ENCODE results near the gene ERCC2.
"Not testable (repeated sequence)": the region's sequence is repeated elsewhere in the genome, so short reads cannot be mapped to it uniquely, and the experiment has no call there.

ERCC2 gene

DNA sequence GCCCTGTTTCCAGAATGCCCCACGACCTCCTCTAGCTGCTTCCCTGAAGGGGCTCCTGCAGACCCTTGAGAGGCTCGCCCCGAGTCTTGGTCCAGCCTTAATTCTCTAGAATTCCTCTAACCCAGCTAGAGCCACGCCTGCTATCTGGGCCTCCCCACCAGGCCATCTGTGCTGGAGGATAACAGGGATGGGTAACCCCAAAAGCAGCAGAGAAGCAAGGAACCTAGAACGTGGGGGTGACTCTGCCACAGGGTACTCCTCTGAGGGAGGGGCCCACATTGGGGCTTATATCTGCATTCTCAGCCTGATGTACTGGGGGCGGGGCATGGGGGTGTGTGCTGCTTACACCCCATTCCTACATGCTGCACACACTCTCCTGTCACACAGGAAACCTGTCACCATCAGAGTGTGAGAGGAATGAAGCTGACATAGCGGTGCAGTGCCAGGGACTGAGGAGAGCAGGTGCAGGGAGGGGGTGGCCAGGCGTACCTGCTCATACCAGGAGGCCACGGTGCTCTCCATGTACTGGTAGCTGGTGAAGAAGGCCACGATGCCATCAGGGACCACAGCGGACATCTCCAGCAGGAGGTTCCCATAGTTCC lies 16.0 kb downstream of the ERCC2 start:
- no peak for DNase-seq (ENCODE audit: low spot score)

DNA sequence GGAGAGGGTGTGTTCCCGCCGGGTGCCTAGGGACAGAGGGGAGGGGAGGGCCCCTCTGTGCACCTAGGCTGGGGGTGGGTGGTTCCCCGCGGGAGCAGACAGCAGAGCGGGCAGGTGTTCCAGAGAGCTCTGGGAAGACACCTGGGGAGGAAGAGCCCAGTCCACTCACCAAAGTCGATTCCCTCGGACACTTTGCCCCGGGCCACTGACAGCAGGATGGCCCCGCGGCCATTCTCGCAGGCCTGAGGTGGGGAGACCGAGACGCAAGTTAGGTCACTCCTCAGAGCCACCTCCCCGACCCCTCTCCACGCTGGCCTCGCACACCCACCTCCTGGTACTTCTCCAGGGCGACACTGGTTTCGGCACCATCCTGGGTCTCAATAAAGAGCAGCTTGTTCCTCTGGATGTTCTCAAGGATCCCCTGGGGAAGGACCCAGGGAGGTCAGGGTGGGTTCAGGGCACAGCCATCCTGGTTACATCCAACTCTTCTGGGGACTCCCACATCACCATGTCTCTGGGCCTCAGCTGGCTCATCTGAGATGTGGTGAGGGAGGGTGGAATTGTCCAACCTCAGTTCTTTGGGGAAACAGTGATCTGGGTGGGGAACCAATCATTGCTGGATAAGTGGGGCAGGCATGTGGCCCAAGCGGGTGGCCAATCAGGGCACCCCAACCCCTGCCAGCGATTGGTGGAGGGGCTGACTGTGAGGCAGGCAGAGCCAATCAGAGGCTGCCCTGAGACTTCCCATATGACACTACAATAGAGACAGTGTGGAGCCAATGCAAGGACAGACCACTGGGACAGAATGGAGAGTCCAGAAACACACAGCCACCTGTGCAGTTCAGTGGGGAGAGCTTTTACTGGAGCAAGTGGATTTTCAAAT lies 17.2 kb downstream of the ERCC2 start:
- no peak for DNase-seq (ENCODE audit: low spot score)

DNA sequence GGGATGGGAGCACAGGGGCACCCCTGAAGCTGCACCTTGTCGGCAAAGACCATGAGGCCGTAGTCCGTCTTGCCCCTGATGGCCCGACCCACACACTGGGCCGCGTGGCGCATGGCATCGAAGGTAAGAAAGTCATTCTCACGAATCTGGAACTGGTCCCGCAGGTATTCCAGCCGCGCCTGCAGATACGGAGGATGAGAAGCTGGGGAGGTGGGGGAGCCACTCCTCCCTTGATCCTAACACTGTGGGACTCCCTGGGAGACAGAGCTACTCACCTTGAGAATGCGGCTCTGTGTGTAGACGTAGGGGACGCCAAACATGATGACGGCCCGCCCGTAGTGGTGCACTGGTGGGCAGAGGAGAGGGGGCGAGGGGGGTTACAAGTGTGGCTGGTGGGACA lies 17.9 kb downstream of the ERCC2 start:
- no peak for DNase-seq (ENCODE audit: low spot score)

DNA sequence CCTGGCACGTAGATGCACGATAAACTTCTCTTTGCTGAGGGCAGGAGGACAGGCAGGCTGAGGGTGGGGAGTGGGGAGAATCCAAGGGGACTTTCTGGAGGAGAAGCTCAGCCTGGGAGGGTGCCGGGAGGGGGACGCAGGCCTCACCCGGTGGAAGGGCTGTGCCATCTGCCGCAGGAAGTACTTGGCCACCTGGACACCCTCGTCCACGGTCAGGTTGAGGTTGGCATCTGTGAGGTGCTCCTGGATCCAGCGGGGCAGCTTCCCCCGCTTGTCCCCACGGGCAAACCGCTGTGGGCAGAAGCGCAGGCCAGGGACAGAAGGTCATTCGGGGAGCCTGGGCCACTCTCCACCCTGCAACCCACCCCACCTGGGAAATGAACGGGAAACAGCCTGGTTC lies 18.3 kb downstream of the ERCC2 start:
- no peak for DNase-seq (ENCODE audit: low spot score)

DNA sequence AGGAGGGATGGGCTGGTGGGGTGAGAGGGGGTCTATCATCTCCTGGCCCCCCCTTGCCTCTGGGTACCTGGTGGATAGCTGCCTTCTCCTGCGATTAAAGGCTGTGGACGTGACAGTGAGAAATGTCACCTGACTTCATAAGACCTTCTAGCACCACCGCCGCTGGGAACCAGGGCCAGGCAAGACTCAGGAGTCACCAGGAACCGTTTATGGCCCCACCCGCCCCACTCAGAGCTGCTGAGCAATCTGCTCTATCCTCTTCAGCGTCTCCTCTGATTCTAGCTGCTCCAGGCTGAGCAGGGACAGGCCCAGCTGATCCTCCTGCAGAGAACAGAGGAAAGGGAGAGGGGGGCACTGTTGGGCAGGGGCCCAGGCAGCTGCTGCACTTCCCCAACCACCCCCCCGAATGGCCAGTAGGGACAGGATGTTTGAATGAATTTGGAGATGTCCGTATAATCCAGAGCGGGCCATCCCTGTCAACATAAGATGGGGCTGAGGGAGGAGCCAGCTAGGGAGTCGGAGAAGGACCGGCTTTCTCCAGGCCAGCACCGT lies 18.9 kb downstream of the ERCC2 start:
- no peak for DNase-seq (ENCODE audit: low spot score)

DNA sequence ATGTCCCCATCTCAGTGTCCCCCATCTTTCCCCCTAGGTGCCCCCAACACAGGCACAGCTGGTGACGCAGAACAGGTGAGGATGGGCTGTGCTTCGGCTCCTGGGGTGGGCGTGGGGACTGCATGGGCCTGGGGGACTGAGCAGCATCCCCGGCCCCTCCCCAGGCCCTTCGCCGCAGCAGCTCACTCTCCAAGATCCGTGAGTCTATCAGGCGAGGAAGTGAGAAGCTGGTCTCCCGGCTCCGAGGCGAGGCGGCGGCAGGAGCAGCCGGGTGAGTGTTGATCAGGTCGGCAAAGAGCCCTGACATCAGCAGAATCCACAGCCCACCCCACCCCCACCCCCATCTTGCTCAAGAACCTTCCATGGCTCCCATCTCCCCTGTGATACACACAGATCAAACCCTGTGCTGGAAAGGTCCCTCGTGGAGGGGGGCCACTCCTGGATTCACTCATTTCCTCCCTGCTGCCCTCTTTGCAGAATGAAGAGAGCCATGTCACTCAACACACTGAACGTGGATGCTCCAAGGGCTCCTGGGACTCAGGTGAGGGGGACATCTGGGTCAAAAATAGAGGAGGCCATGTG lies 19.8 kb downstream of the ERCC2 start:
- DNase-seq (ENCODE audit: low spot score) = no peak

DNA sequence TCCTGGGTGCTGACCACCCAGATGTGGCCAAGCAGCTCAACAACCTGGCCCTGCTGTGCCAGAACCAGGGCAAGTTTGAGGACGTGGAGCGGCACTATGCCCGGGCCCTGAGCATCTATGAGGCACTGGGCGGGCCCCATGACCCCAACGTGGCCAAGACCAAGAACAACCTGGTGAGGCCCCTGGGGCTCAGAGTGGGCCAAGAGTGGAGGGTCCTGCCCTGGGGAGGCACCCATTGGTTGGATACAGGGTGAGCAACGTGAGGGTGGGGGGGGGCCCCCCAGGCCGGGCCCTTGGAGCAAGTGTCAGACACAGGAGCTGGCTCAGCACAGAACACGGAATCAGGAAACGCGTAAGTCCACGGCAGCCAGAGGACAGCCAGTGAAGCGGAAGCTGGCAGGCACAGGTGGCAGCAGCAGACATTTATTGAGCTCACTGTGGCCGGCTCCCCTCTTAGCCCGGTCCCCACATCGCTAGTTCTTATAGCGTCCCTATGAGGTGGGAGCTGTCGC lies 20.9 kb downstream of the ERCC2 start:
- DNase-seq (ENCODE audit: low spot score) = no peak

DNA sequence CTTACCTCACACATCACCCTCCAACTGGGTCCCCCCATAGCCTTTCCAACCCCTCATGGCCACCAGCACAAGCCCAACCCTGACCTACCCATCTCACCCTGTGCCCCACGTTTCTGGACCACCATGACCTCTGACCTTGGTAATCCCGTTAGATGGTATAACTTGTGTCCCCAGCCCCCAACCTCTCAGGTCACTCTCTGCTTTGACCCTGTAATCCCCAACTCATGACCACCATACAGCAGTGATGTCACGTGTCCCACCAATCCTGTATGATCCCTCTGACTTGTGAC lies 21.3 kb downstream of the ERCC2 start:
- DNase-seq (ENCODE audit: low spot score) = no peak

DNA sequence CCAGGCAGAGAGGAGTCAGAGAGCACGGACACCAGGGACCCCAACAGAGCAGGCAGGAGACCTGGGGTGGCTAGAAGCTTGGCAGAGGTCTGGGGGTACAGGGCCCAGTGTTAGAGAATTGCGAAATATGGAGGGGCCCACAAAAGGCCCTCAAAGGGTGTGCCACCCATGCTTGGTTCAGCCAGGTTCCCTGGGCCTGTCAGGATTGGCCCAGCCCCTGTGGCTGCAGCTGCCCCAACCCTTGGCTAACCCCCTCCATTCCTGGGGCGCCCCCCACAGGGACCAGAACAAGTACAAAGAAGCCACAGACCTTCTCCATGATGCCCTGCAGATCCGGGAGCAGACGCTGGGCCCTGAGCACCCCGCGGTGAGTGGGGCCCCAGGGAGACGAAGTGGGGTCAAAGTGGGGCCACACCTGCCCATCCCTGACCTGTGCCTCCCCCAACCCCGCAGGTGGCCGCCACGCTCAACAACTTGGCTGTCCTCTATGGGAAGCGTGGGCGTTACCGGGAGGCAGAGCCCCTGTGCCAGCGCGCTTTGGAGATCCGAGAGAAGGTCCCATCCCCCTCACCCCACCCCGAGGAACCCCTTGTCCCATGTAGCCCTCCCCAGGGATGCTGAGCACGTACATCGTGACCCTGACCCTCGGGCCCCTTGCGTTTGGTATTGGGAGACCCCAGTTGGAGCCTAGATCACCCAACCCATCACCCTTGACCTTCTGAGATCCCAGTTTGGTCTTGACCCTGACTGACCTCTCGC lies 21.8 kb downstream of the ERCC2 start:
- no peak for DNase-seq (ENCODE audit: low spot score)

DNA sequence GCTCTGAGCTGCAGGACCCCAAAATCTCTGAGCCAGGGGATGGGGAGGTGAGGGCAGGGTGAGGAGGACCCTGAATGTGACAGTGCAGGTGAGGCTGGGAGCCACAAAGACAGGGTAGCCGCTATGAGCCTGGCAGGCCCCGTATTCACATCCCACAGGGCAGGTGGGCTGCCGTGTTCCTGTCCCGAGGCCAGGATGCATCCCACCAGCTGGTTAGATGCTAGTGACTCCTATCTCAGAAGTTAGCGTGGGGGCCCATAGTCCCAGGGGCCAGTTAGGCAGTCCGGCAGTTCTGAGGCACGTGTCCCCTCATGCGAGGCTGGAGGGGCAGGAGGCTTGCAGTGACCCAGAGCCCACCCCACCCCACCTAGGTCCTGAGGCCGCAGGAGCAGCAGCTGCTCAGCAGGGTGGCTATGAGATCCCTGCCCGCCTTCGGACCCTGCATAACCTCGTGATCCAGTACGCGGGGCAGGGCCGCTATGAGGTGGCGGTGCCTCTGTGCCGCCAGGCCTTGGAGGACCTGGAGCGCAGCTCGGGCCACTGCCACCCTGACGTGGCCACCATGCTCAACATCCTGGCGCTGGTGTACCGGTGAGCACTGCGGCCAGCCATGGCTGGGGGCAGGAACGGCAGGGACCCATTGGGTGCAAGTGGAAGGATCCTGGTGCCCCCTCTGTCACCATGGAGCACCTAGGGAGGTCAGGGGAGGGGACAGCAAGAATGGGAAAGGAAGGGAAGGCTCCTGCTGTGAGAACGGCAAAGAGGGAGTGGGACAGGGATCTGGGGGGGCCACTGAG lies 22.6 kb downstream of the ERCC2 start:
- no peak for DNase-seq (ENCODE audit: low spot score)

DNA sequence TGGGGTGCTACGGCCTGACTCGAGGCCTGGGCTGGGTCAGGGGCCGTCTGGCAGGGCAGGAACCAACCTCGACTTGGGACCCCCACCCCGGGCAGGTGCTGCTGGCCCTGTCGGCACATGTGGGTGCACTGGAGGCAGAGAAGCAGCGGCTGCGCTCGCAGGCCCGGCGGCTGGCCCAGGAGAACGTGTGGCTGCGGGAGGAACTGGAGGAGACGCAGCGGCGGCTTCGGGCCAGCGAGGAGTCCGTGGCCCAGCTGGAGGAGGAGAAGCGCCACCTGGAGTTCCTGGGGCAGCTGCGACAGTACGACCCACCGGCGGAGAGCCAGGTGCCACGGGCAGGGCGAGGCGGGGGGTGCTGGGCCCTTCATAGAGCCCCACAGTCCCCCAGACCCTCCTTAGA lies 23.9 kb downstream of the ERCC2 start:
- no peak for DNase-seq (ENCODE audit: low spot score)

DNA sequence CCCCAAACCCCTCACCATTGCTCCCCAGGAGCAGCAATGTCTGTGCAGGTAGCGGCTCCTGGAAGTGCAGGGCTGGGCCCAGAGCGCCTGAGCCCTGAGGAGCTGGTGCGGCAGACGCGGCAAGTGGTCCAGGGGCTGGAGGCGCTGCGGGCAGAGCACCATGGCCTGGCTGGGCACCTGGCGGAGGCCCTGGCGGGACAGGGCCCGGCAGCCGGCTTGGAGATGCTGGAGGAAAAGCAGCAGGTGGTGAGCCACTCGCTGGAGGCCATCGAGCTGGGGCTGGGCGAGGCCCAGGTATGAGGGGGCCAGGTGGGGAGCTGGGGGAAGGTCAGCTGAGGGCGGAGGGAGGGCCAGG lies 24.9 kb downstream of the ERCC2 start:
- no peak for DNase-seq (ENCODE audit: low spot score)

DNA sequence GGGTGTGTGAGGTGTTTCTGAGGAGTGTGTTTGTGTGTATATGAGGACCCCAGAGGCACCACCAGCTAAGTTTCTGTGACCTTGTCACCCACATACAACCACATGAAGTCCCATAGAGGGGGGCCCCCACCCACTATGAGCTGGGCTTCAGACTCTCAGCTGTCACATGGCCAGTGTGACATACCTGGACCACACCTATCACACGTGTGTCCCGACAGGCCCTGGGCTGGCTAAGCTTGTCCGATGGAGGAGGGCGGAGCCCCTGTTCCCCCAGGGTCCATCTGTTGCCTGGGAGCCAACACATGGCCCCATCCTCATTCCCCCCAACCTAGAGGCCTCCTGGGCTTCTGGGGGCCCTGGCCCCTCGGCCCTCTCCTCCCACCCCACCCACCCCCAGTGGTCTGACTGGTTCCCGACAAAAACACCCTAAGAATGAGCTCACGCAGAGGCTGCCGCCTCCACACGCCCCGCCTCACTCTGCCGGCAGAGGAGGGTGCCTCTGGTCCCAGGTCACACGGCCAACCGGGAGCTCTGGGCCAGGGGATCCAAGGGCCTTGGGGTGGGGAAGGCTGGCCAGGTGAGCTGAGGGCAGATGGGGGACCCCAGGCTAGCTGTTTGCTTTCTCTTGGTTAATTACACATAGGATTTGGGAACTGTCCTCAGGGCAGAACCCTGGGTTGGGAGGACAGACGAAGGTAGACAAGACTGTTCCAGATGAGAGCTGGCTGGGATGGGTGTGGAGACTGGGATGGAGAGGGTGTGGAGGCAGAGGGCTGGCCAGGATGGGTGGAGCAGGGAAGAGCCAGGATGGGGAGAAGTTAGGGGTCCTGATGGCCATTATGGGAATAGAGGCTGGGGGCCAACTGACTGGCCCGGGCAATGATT lies 25.5 kb downstream of the ERCC2 start:
- no peak for DNase-seq (ENCODE audit: low spot score)

DNA sequence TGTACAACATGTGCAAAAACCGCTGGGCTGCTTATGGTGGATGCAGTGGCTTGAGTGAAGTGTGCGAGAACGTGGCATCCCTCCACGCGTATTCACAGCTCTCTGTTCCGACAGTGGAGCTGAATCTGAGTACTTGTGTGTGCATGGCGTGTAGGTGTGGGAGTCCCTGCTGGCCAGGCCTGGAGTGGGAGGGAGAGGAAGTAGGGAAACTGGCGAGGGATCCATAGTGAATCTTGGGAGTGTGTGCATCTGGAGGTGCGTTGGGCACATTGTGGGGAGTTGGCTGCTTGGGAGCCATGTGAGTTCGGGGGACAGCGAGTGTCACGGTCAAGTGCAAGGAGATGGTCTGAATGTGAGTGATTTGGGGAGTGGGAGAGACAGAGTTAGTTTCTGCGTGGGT lies 27.5 kb downstream of the ERCC2 start:
- no peak for DNase-seq (ENCODE audit: low spot score)

DNA sequence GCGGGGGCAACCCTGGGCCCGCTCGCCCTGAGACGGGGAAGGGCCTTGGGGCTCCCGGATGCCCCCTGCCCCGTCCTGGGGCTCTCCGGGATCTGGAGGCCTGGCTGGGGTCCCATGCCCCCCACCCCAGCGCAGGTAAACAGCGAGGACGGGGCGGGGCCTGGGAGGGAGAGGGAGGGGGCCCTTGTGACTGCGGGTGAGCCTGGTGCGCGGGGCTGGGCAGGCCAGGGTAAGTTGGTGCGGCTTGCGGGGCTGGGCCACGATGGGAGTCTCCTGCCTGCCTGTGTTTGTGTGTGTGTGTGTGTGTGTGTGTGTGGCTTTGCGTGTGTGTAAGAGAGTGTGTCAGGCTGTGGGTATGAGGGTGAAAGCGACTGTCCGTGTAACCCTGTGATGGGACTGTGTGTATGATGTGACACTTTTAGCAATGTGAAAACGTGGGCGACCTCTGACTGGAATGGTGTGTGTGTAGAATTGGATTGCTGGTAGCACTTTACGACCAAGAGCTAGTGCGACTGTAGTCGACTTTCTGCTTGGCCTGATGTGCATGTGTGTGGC lies 29.4 kb downstream of the ERCC2 start:
- DNase-seq (ENCODE audit: low spot score) = no peak

DNA sequence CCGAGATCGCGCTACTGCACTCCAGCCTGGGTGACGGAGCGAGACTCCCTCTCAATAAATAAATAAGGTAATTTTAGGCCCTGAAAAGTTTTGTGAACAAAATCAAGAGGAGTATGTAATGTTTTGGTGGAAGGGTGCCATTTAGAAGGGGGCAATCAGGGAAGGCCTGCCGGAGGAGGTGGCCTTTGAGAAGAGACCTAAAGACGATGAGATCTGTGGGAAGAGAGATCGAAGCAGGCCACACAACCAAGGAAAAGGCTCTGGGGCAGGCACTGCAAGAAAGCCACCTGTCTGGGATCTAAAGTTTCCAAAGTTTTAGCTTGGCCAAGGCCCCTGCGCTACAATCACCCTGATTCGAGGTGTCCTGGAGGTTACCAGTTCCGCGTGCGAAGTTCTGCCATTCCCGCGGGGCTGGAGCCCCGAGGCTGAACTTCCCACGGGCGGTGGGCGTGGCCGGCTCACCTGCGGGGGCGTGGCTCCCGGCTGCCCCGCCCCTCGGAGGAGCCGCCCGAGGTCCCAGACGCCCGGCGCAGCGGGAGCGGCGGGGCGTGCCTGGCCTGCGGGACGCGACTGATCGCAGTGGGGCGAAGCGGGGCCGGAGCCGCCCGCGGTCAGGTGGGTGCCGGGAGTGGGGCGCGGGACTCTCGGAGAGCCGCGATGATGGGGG lies 30.0 kb downstream of the ERCC2 start, which contains the start of gene KLC3:
Gene KLC3, plus strand, starts transcription at position 519 of the 667 bp plus-strand sequence. CDS start 4,792 bp downstream, outside the sequence.
- no peak for DNase-seq (ENCODE audit: low spot score)

DNA sequence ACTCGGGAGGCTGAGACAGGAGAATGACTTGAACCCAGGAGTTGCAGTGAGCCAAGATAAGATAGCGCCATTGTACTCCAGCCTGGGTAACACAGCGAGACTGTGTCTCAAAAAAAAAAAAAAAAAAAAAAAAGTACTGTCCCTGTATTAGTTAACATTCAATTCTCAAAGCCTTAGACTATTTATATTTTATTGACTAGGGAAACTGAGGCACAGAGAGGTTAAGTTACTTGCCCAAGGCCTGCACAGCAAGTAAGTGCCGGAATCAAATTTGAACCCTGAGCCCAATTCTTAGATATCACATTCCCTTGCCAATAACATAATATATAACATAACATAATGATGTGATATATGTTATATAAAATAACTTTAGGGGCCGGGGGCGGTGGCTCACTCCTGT lies 30.7 kb downstream of the ERCC2 start:
- DNase-seq (ENCODE audit: low spot score) = no peak

DNA sequence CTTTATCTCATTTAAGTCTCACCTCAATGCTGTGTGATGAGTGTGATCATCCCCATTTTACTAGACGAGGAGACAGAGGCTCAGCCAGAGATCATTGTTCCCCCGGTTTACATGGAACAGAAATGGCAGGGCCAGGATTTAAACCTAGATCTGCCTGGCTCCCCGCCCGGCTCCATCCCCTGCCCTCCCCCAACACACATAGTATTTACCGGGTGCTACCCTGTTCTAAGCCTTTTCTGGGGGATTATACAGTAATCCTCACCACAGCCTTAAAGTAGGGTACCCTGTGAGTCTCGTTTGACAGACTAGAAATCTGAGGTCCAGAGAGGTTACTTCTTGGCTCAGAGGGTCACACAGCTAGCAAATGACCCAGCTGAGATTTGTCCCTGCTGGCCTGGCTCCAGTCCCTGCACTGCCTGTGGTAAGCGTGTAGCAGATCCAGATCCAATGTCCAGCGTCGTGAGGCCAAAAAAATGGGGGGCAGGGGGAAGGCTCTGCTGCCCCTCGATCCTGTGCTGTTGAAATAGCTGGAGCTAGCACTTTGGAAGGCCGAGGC lies 33.6 kb downstream of the ERCC2 start:
- no peak for DNase-seq (ENCODE audit: low spot score)

DNA sequence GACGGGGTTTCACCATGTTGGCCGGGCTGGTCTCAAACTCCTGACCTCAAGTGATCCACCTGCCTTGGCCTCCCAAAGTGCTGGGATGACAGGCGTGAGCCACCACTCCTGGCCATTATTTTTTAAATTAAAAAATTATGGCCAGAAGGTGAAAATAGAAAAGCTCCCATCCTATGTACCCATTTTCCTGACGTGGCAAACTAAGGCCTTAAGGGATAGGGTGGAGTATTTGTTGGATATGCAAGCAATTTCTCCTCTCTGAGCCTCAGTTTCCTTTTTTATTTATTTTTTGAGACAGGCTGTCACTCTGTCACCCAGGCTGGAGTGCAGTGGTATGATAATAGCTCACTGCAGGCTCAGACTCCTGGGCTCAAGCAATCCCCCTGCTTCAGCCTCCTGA lies 35.5 kb downstream of the ERCC2 start:
- DNase-seq (ENCODE audit: low spot score) = not testable (repeated sequence)

All from activated CD4-positive, alpha-beta T cell treated with anti-CD3 and anti-CD28 coated beads, Interleukin-2, Interleukin-4, amounts not matched to agents 100 ng/mL and 50 ng/mL, durations not matched to agents 16 hours and 8 hours (primary cell).